ENCODE results near the gene PHIP. TPM values are rescaled to one million over a fixed set of nuclear protein-coding genes. Genes with fewer than 3 reads are reported as not detected.

The PHIP gene
- total RNA-seq, 6 donors from 2014 or later, result 19.3 to 74.7 (median 25.8) TPM

DNA sequence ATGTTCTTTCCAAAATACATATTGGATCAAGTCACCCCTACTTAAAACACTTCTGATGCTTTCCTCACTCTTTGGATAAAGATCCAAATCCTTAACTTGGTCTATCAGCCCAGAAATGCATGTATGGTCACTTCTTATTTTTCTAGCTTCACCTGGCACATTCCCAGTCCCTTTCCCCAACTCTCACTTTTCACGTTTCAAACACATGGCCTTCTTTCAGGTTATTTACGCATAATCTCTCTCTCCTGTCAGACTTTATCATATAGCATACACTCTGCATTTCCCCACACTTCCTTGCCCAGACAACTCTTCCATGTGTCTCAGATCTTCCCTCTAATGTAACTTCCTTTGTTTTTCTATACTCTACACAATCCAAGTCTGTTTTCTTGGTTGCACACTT lies 12.8 kb downstream of the PHIP start:
- DNase-seq (no peak), ATAC-seq (ENCODE audit: low FRiP score in 2 of 2) (no peak)
- Histone ChIP-seq H3K4me1 (peaks cover 16 to 34% (median 20%) of the 10 kb centered on the region in 4 donors), H3K27me3 (no peaks in the 10 kb centered on the region), H3K9me3 (no peaks in the 10 kb centered on the region), H3K4me3 (no peak overlapping the region), H3K36me3 (peaks cover 0 to 4% (median under 1%) of the 10 kb centered on the region in 4 donors), H3K27ac (no peak overlapping the region)
- TF ChIP-seq POLR2A (IDR thresholded peaks at IDR 0.05) (no peak), POLR2AphosphoS5 (IDR thresholded peaks at IDR 0.05) (no peak), EP300 (IDR thresholded peaks at IDR 0.05) (no peak)
- TF ChIP-seq, protein P1, sequence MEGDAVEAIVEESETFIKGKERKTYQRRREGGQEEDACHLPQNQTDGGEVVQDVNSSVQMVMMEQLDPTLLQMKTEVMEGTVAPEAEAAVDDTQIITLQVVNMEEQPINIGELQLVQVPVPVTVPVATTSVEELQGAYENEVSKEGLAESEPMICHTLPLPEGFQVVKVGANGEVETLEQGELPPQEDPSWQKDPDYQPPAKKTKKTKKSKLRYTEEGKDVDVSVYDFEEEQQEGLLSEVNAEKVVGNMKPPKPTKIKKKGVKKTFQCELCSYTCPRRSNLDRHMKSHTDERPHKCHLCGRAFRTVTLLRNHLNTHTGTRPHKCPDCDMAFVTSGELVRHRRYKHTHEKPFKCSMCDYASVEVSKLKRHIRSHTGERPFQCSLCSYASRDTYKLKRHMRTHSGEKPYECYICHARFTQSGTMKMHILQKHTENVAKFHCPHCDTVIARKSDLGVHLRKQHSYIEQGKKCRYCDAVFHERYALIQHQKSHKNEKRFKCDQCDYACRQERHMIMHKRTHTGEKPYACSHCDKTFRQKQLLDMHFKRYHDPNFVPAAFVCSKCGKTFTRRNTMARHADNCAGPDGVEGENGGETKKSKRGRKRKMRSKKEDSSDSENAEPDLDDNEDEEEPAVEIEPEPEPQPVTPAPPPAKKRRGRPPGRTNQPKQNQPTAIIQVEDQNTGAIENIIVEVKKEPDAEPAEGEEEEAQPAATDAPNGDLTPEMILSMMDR (IDR thresholded peaks at IDR 0.05), result no peak
- 41 to 65% methylated on average over 2 of the region's 2 CpGs for WGBS, 2 donors

- Histone ChIP-seq H3K9me3 (no peaks in the 10 kb centered on the region), H3K4me1 (peaks cover 13 to 28% (median 16%) of the 10 kb centered on the region in 4 donors), H3K27ac (no peak overlapping the region), H3K4me3 (no peak overlapping the region), H3K27me3 (no peaks in the 10 kb centered on the region), H3K36me3 (peaks cover 0 to 10% (median 2%) of the 10 kb centered on the region in 4 donors)
- DNase-seq, result no peak
- ATAC-seq (ENCODE audit: low FRiP score in 2 of 2), result no peak
- TF ChIP-seq EP300 (IDR thresholded peaks at IDR 0.05), result no peak
- no peak for TF ChIP-seq POLR2AphosphoS5 (IDR thresholded peaks at IDR 0.05)
- no peak for TF ChIP-seq POLR2A (IDR thresholded peaks at IDR 0.05)
- TF ChIP-seq, protein P1 (IDR thresholded peaks at IDR 0.05), result no peak
These were observed 13.4 kb downstream of the PHIP start for GRCh38 chr6:79064635-79065034.

GRCh38 chr6:79062708-79063107 lies 15.3 kb downstream of the PHIP start:
- no peak overlapping the region for H3K4me3 ChIP-seq
- no peak for DNase-seq
- no peaks in the 10 kb centered on the region for H3K27me3 ChIP-seq
- H3K27ac ChIP-seq, result no peak overlapping the region
- TF ChIP-seq EP300 (IDR thresholded peaks at IDR 0.05) (no peak), POLR2A (IDR thresholded peaks at IDR 0.05) (no peak), POLR2AphosphoS5 (IDR thresholded peaks at IDR 0.05) (no peak)
- TF ChIP-seq, protein P1 (IDR thresholded peaks at IDR 0.05), result no peak
- H3K4me1 ChIP-seq, result peaks cover 13 to 26% (median 16%) of the 10 kb centered on the region in 4 donors
- H3K9me3 ChIP-seq, result no peaks in the 10 kb centered on the region
- WGBS, 2 donors, result 92 to 97% methylated on average over 2 of the region's 2 CpGs
- no peak for ATAC-seq (ENCODE audit: low FRiP score in 2 of 2)
- H3K36me3 ChIP-seq, result peaks cover 0 to 28% (median 10%) of the 10 kb centered on the region in 4 donors

DNA sequence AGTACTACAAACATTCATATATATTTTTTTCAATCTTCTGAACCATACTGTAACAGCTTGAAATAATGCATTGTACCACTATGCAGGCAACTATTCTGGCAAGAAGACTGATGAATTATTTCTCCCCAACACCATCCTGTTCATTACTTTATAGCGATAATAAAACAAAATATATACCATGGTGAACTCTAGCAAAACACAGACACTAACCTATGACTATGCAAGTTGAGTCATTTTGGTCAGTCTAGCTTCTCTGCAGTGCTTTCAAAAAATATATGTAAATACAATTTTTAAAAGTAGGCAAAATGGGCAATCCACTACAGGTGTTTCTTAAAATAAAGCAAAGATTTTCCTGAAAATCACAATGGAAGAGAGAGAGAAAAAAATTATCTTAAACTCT lies 20.3 kb downstream of the PHIP start:
- H3K4me1 ChIP-seq, result no peaks in the 10 kb centered on the region
- no peaks in the 10 kb centered on the region for H3K9me3 ChIP-seq
- no peak overlapping the region for H3K27ac ChIP-seq
- DNase-seq (no peak), ATAC-seq (ENCODE audit: low FRiP score in 2 of 2) (no peak)
- H3K36me3 ChIP-seq, result peaks cover 0 to 68% (median 22%) of the 10 kb centered on the region in 4 donors
- no peaks in the 10 kb centered on the region for H3K27me3 ChIP-seq
- WGBS, 2 donors, result 93 to 100% methylated on average over 1 of the region's 1 CpG
- TF ChIP-seq, protein P1 (IDR thresholded peaks at IDR 0.05), result no peak
- TF ChIP-seq POLR2AphosphoS5 (IDR thresholded peaks at IDR 0.05) (no peak), EP300 (IDR thresholded peaks at IDR 0.05) (no peak)
- no peak overlapping the region for H3K4me3 ChIP-seq

DNA sequence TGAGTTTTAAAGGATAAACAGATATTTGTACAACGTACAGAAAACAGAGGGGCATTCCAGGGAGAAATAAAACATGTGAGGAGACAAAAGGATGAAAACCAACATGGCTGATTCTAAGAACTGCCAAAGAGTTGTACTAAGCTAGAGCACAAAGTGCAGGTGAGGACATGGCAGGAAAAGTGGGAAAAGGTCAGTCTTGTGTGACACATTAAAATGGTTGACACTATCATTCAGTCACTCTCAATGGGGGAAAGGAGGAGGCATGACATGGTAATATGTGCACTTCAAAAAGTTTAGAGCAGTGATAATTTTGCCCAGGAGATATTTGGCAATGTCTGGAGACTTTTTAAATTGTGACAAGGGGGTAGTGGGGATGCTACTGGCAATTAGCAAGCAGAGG lies 21.8 kb downstream of the PHIP start:
- Histone ChIP-seq H3K4me1 (no peaks in the 10 kb centered on the region), H3K4me3 (no peak overlapping the region), H3K9me3 (no peaks in the 10 kb centered on the region), H3K27ac (no peak overlapping the region), H3K27me3 (no peaks in the 10 kb centered on the region), H3K36me3 (peaks cover 0 to 81% (median 29%) of the 10 kb centered on the region in 4 donors)
- ATAC-seq (ENCODE audit: low FRiP score in 2 of 2), result no peak
- no peak for DNase-seq
- TF ChIP-seq POLR2AphosphoS5 (IDR thresholded peaks at IDR 0.05) (no peak), EP300 (IDR thresholded peaks at IDR 0.05) (no peak)
- WGBS, 2 donors, result 93% methylated on average over 1 of the region's 1 CpG

All from upper lobe of left lung (tissue), 6 donors.